ENCODE data around the gene COLQ.
A peak's percentile ranks its signal among the peaks of the same experiment; 100 is the strongest.

The COLQ gene

DNA sequence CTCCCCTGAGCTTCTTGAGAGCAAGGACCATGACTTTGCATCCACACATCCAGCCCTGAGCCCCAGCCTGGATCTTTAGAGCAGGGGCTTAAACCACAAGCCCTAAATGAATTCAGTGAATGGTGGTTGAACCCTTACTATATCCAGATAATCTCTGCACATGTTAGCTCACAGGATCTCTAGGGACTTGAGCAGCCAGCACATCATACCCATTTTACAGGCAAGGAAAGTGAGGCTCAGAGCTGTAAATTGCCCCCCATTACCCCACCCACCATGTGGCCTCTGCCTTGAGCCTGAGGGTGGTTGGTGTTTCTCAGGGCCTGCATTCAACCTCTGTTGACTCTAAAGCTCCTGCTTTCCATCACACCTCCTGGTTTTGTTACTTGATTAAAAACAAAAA, 66.5 kb downstream of the COLQ start:
- no peak for DNase-seq (ENCODE audit: low read depth)

DNA sequence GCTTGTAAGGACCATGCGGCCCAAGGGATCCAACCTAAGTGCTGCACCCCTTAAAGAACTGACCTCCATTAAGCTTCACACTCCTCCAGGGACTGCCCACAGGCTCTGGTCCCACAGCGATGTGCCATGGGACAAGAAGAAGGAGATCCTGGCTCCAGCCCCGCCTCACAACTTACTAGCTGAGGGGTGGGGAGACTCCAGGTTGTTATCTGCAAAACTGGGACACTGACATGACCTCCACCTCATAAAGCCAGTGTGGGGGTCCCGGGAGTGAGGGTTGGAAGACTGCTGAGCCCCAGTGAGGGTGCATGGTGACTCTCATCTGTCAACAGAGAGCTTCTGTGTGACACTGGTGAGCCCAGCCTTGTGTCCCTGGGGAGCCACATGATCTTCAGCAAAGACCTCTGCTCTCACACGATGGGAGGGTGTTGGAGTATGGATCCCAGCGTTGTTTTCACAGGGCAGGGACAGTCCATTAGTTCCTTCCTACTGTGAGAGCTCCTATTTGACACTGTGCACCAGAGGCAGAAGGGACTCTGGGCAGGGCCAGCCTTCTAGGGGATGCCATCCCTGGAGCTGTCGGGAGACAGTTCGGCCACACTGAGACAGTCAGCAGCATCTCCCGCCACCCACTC, 67.4 kb downstream of the COLQ start:
- no peak for DNase-seq (ENCODE audit: low read depth)

DNA sequence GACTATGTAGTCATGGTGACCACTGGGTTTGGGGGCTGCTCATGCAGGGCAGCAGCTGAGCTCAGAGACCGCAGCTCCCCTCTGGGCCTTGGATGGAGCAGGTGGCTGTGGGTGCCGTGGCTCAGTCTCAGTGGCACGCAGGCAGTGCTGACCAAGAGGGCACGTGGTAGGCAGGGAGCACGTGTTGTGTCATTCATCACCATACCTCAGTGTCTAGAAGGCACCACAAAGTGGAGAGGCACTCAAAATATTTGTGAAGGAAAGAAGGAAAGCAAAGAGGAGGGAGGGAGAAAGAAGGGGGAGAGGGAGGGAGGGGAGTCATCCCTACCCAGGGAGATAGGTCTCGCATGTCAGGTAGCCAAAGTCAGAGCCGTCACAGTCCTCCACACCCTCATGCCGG, 68.0 kb downstream of the COLQ start:
- DNase-seq (ENCODE audit: low read depth), result no peak

- DNase-seq (ENCODE audit: low read depth), result no peak
Measured at GRCh38 chr3:15452961-15453360, 68.5 kb downstream of the COLQ start.

GRCh38 chr3:15452156-15452555, 69.3 kb downstream of the COLQ start:
- no peak for DNase-seq (ENCODE audit: low read depth)

DNA sequence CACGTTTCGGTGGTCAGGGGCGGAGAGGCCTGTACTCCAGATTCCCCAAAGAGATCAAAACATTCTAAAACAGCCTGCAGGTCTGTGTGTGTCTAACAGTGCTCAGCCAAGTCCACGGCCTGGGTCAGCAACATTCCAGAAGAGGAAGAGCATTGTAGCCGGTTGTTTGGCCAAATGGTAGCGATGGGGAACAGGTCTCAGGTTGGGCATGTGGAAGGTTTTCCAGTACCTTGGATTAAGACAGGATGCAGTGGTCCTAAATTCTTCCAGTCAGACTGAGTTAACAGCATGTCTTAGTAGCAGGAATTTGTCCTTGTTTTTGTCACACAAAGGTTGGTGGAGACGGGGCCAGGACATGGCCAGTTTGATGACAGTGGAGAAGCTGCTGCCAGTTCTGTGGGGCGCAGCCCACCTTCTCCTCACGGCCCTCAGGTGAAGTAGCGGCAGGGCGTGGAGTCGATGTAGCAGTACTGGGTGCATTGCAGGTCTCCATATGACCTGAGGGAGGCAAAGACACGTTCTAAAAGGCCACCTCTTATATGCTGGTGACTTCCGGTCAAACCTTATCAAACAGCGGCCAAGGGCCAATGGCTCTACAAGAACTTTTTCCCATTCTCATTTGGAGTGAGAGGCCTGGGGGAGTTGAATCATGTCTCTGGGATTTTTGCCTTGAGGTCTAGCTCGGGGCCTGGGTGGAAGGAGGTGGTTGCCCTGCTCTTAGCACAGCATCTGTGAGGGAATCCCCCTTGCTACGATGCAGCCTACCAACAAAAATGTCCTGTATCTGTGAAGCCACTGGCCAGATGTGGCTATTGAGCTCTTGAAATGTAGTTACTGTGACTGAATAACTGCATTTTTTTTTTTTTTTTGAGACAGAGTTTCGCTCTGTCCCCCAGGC, 70.0 kb downstream of the COLQ start:
- DNase-seq (ENCODE audit: low read depth), result no peak

GRCh38 chr3:15450438-15451215, 70.9 kb downstream of the COLQ start:
- no peak for DNase-seq (ENCODE audit: low read depth)

- no peak for DNase-seq (ENCODE audit: low read depth)
Measured at GRCh38 chr3:15449489-15450224, 71.8 kb downstream of the COLQ start.

DNA sequence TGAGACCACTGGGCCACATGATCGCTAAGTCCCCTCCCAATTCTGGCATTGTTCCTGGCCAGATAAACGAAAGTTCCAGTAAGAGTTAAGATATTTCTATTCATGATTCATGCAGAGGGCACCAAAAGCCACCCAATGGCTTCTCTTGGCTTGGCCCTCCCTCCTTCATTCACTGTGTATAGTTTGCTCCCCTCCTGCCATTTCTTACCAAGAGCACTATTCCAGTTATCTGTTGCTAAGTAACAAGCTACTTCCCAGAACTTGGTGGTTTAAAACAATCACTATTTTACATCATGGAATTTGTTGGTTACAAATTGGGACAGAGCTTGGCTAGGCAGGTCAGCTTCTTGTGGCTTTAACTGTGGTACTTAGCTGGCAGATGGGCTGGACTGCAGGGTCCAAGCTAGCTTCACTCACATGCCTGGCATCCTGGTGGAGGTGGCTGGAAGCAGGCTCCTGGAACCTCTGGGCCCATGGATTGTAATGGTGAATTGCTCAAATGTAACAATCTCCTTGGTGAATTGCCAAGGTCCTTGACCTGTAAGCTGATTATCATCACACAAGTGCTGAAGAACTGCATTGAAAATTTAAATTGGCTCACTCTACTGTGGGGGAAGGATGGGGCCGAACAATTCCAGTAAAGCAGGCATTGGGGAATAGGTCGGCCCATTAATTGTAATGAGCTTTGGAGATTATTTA, 77.5 kb downstream of the COLQ start:
- no peak for DNase-seq (ENCODE audit: low read depth)

- no peak for DNase-seq (ENCODE audit: low read depth)
Measured at GRCh38 chr3:15440891-15441290, 80.6 kb downstream of the COLQ start.

DNA sequence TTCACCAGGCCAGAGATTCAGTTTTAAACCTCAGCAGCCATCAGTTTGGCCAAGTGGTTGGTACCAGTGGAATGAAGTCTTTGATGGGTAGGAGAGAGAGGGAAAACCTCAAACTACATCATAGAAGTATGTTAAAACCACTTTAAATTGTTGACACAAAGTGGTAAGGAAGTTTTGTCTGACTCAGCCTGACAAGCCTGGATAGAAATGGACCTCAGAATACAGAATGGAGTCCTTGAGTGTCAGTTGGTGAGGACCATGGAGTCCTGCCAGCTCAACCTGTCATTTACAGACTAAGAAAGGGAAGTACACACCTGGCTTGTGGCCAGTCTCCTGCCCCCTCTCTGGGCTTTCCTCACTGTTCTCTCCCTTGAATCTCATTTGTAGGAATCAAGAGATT, 82.0 kb downstream of the COLQ start:
- no peak for DNase-seq (ENCODE audit: low read depth)

DNA sequence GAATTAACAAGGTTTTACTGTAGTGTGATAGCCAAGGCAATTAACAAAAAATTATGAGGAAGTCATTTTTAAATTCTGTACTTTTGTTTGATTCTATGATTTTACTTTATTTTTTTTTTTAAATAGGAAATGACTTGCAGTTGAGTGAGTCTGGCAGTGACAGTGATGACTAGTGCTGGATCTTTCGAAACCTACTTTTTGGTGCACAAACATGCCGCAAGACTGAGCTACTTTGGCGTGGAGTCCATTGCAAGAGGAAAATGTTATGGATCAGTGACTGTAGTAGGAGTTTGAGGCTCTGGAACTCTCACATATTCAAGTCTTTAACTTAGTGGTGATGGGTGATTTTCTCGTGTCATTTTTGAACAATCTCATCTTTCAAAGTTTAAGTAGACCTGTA, 82.5 kb downstream of the COLQ start:
- no peak for DNase-seq (ENCODE audit: low read depth)

DNA sequence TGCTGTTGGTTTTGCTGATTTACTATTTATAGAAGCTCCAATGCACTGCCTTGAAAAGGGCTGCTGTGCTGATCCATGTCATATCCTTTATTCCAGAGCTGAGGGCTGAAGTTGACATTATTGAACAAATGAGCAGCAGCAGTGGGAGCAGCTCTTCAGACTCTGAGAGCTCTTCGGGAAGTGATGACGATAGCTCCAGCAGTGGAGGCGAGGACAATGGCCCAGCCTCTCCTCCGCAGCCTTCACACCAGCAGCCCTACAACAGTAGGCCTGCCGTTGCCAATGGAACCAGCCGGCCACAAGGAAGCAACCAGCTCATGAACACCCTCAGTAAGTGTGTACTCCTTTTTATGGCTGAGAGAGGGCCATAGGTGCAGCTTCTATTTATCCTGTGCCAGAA, 85.3 kb downstream of the COLQ start:
- no peak for DNase-seq (ENCODE audit: low read depth)

- no peak for DNase-seq (ENCODE audit: low read depth)
Measured at GRCh38 chr3:15434756-15435155, 86.8 kb downstream of the COLQ start.

- no peak for DNase-seq (ENCODE audit: low read depth)
Measured at GRCh38 chr3:15433531-15433930, 88.0 kb downstream of the COLQ start.

DNA sequence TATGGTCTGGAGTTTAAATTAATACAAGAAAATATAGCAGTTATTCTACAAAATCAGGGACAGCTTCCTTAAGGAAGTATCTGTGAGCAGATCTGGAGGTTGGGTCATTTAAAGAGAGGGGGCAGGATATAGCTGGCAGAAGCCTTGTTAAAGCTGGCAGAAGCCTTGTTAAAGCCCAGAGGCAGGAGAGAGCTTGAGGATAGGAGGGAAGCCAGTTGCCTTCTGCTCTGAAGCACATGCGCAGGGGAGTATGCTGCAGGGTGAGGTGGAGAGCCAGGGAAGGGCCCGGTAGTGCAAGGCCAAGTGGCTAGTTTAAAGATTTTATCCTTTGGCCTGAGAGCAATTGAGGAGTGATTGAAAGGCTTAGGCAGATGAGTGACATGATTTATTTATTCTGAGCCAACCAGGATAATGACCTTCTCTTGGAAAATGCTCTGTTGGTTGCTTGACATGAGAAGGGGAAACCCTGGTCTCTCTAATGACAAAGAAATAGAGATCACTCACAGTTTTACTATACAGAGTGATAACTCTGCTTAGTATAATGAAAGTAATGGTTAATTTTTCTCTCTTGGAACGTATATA, 90.2 kb downstream of the COLQ start:
- DNase-seq (ENCODE audit: low read depth), result no peak

DNA sequence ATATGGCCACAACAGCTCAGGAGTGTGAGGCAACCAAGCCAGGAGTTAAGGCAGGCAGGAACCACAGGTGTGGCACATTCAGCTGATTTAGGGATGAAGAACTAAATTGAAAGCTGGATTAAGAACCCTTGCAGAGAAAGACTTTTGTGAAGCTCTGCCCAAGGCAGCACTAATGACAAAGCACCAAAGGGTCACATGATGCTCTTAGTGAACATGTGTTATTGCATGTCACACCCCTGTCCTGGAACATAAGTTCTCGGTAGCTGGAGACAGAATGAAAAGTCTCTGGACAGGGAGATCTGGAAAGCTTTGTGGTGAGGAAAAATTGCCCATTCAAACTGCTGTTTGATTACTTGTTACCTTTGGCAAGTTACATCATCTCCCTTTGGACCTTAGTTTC, 90.9 kb downstream of the COLQ start:
- DNase-seq (ENCODE audit: low read depth), result no peak

- DNase-seq (ENCODE audit: low read depth), result no peak
Measured at GRCh38 chr3:15429080-15429479, 92.4 kb downstream of the COLQ start.

DNA sequence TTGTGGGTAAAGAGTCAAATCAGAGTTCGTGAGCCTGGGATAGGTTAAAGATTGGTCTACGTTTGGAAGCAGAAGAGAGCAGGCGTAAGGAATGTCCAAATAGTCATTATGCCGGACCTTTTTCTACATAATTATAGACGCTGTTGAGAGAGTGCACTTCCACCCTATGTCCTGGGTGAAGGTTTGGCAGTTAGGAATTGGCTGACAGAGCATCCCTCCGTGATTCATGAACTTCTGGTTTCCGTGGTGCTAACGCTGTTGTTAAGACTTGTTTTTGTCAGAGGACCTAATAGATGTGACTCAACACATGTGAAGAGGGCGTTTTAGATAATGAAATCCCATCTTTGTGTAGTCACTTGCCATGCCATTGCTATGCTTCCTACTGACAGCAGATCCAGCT, 93.0 kb downstream of the COLQ start:
- peak; percentile 66 for DNase-seq (ENCODE audit: low read depth)

DNA sequence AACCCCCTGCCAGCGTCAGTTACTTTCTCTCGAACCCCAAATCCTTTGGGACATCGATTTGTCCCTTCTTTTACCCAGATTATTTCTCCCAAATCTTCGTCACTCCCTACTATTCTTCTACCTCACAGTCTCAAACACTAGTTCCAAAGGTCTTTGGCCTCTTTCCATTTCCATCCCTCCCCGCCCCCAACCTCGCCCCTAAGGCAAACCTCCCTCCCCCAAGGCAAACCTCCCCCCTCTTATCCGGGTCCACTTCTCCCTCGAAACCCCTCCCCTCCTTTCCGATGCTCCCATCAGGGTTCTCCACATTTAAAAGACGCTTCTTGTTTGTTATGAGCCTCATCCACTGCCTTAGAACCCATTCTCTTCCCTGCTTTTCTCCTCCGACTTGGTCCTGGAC, 93.5 kb downstream of the COLQ start:
- DNase-seq (ENCODE audit: low read depth), result no peak

DNA sequence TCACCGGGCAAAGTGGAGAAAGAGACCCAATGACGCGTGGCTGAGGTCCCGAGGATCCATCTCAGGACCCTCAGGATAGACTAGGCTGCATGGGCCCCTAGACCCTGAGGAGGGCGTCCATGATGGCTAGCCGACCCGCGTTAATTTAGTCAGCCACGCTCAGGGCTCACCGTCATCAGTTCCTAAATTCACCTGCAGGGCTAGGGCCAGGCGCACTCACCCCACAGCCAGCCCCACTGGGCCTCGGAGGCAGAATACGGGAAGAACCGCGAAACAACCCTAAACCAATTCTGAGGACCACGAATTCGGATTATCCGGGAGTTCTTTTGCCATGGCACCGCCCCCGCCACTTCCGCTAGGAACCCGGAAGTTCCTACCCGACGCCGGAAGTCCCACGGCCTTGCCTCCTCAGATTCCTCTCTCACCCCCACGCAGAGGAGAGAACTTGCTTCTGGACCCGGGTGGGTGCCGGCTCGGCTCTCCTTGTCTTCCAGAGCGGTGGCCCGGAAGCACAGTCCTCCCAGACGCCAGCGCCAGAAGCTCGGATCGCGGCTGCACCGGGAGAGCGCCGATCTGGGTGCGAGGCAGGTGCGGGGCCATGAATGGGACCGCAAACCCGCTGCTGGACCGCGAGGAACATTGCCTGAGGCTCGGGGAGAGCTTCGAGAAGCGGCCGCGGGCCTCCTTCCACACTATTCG, 94.2 kb downstream of the COLQ start, which contains the start of the genes EAF1 and METTL6:
Gene EAF1 (plus strand): TSS at position 417 of the 699 bp plus-strand sequence. CDS start 182 bp downstream, at position 599.
Gene METTL6 (minus strand): TSS at position 363 of the 699 bp plus-strand sequence. CDS start 1,033 bp downstream, outside the sequence.
- DNase-seq (ENCODE audit: low read depth), result no peak
